ENCODE data around the gene ORAI3. TPM values are rescaled to one million over a fixed set of nuclear protein-coding genes. Genes with fewer than 3 reads are reported as not detected.

Gene ORAI3
- total and polyA plus RNA-seq, 2 of the 13 experiments (the other 11 are each of a cell fraction or from before 2014, with no cell fraction given), result 11.4 to 32.0 TPM

DNA sequence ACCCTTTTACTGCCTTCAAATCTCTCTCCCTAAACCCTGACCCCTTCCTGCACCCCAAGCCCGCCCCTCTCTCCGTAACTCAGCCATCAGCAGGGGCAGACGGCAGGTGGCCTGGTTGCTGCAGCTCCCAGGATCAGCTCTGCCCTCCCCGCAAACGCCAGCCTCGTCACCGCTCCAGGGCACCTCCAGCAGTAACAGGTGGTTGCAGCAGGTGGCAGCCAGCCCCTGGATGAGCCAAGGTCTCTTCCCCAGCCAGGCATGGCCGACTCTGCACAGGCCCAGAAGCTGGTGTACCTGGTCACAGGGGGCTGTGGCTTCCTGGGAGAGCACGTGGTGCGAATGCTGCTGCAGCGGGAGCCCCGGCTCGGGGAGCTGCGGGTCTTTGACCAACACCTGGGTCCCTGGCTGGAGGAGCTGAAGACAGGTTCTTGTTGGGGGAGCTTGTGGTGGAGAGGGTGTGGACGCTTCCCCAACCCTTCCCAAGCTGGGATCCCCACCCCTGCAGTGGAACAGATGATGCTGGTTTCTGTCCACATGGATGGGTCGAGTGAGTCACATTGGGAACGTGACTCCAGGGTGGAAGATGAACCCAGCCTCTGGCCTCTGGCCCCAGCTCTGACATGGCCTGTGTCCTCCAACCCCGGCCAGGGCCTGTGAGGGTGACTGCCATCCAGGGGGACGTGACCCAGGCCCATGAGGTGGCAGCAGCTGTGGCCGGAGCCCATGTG lies 36.7 kb downstream of the ORAI3 start (continued):
- TF ChIP-seq ZFP1 (CRISPR knock-in tag; IDR thresholded peaks at IDR 0.05), result 0 out of 2 replicates have a peak, but pooled peaks have one; percentile 34
- TF ChIP-seq, protein P1, sequence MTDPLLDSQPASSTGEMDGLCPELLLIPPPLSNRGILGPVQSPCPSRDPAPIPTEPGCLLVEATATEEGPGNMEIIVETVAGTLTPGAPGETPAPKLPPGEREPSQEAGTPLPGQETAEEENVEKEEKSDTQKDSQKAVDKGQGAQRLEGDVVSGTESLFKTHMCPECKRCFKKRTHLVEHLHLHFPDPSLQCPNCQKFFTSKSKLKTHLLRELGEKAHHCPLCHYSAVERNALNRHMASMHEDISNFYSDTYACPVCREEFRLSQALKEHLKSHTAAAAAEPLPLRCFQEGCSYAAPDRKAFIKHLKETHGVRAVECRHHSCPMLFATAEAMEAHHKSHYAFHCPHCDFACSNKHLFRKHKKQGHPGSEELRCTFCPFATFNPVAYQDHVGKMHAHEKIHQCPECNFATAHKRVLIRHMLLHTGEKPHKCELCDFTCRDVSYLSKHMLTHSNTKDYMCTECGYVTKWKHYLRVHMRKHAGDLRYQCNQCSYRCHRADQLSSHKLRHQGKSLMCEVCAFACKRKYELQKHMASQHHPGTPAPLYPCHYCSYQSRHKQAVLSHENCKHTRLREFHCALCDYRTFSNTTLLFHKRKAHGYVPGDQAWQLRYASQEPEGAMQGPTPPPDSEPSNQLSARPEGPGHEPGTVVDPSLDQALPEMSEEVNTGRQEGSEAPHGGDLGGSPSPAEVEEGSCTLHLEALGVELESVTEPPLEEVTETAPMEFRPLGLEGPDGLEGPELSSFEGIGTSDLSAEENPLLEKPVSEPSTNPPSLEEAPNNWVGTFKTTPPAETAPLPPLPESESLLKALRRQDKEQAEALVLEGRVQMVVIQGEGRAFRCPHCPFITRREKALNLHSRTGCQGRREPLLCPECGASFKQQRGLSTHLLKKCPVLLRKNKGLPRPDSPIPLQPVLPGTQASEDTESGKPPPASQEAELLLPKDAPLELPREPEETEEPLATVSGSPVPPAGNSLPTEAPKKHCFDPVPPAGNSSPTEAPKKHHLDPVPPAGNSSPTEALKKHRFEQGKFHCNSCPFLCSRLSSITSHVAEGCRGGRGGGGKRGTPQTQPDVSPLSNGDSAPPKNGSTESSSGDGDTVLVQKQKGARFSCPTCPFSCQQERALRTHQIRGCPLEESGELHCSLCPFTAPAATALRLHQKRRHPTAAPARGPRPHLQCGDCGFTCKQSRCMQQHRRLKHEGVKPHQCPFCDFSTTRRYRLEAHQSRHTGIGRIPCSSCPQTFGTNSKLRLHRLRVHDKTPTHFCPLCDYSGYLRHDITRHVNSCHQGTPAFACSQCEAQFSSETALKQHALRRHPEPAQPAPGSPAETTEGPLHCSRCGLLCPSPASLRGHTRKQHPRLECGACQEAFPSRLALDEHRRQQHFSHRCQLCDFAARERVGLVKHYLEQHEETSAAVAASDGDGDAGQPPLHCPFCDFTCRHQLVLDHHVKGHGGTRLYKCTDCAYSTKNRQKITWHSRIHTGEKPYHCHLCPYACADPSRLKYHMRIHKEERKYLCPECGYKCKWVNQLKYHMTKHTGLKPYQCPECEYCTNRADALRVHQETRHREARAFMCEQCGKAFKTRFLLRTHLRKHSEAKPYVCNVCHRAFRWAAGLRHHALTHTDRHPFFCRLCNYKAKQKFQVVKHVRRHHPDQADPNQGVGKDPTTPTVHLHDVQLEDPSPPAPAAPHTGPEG (CRISPR knock-in tag; IDR thresholded peaks at IDR 0.05), result peak; percentile 26; the same call in 1 of the 2 replicates
- no peak for TF ChIP-seq ZNF878 (CRISPR knock-in tag; IDR thresholded peaks at IDR 0.05)
- TF ChIP-seq, protein P2, sequence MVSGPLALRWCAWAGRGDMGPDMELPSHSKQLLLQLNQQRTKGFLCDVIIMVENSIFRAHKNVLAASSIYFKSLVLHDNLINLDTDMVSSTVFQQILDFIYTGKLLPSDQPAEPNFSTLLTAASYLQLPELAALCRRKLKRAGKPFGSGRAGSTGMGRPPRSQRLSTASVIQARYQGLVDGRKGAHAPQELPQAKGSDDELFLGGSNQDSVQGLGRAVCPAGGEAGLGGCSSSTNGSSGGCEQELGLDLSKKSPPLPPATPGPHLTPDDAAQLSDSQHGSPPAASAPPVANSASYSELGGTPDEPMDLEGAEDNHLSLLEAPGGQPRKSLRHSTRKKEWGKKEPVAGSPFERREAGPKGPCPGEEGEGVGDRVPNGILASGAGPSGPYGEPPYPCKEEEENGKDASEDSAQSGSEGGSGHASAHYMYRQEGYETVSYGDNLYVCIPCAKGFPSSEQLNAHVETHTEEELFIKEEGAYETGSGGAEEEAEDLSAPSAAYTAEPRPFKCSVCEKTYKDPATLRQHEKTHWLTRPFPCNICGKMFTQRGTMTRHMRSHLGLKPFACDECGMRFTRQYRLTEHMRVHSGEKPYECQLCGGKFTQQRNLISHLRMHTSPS (CRISPR knock-in tag; IDR thresholded peaks at IDR 0.05; ENCODE audit: low read depth), result peak; percentile 30
- TF ChIP-seq ZNF639 (CRISPR knock-in tag; conservative IDR thresholded peaks at IDR 0.05), result 0 out of 2 replicates have a peak, but pooled peaks have one; percentile 55
- no peak for TF ChIP-seq ZNF329 (CRISPR knock-in tag; IDR thresholded peaks at IDR 0.05; ENCODE audit: low read depth)
- 0 out of 2 replicates have a peak, but pooled peaks have one; percentile 76 for TF ChIP-seq ZNF580 (CRISPR knock-in tag; IDR thresholded peaks at IDR 0.05; ENCODE audit: borderline replicate concordance, low read depth)
- TF ChIP-seq, protein P3, sequence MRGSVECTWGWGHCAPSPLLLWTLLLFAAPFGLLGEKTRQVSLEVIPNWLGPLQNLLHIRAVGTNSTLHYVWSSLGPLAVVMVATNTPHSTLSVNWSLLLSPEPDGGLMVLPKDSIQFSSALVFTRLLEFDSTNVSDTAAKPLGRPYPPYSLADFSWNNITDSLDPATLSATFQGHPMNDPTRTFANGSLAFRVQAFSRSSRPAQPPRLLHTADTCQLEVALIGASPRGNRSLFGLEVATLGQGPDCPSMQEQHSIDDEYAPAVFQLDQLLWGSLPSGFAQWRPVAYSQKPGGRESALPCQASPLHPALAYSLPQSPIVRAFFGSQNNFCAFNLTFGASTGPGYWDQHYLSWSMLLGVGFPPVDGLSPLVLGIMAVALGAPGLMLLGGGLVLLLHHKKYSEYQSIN (CRISPR knock-in tag; IDR thresholded peaks at IDR 0.05; ENCODE audit: borderline replicate concordance), result no peak
- TF ChIP-seq HCFC1 (IDR thresholded peaks at IDR 0.05; ENCODE audit: low read depth, low read length), result peak; percentile 38; the same call in 1 of the 2 replicates
- TF ChIP-seq JUNB (CRISPR knock-in tag; IDR thresholded peaks at IDR 0.05; ENCODE audit: borderline replicate concordance), result 0 out of 2 replicates have a peak, but pooled peaks have one; percentile 60
- TF ChIP-seq PATZ1 (CRISPR knock-in tag; IDR thresholded peaks at IDR 0.05), result peak; percentile 51
- peak; percentile 24; the same call in 1 of the 2 replicates for TF ChIP-seq CHD2 (IDR thresholded peaks at IDR 0.05; ENCODE audit: low read depth, low read length)
- no peak for TF ChIP-seq ZNF652 (CRISPR knock-in tag; IDR thresholded peaks at IDR 0.05; ENCODE audit: borderline replicate concordance, low read depth)
- peak; percentile 33; the same call in 1 of the 2 replicates for TF ChIP-seq ZNF678 (CRISPR knock-in tag; IDR thresholded peaks at IDR 0.05)
- TF ChIP-seq ZNF737 (CRISPR knock-in tag; IDR thresholded peaks at IDR 0.05; ENCODE audit: borderline replicate concordance), result peak; percentile 52; the same call in 1 of the 2 replicates
- 0 out of 2 replicates have a peak, but pooled peaks have one; percentile 4 for TF ChIP-seq NCOA2 (CRISPR knock-in tag; IDR thresholded peaks at IDR 0.05)
